Ureter (tissue), 1 donor: ENCODE measurements around the gene ADAM17. TPM values are rescaled to one million over a fixed set of nuclear protein-coding genes. Genes with fewer than 3 reads are reported as not detected.
"Not testable (repeated sequence)": the region's sequence is repeated elsewhere in the genome, so short reads cannot be mapped to it uniquely, and the experiment has no call there.

Source experiments
- DNase-seq: peaks from one replicate; pipeline ENCODE4 v3.0.0-alpha.2; 2020; ENCODE audit warnings: low spot score
- total RNA-seq: library from RNA; stranded (reverse); gene quantifications from one replicate; pipeline ENCODE4 v1.2.4, GENCODE V29; 2023
- donor health status: DM: yes; HTN: yes; CAD: no.

The ADAM17 gene
- total RNA-seq, 1 donor from 2014 or later = 41.7 TPM

DNA sequence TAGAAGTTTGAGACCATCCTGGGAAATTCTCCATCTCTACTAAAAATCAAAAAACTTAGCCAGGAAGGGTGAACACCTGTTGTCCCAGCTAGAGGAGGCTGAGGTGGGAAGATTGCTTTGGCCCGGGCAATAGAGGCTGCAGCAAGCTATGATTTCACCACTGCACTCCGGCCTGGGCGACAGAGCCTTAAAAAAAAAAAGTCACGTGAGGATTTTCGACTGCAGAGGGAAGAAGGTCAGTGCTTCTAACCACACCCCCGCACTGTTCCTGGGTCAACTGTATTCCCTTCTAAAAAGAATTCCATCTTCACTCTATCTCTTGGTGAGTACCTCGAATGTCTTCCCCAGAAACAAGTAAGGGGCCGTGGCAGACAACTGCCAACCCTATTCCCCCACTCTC is 31.3 kb downstream of the ADAM17 start:
- DNase-seq = no peak

GRCh38 chr2:9519250-9519649 is 36.4 kb downstream of the ADAM17 start:
- DNase-seq = no peak

- no peak for DNase-seq
Observed at GRCh38 chr2:9518780-9519179, 36.9 kb downstream of the ADAM17 start.

DNA sequence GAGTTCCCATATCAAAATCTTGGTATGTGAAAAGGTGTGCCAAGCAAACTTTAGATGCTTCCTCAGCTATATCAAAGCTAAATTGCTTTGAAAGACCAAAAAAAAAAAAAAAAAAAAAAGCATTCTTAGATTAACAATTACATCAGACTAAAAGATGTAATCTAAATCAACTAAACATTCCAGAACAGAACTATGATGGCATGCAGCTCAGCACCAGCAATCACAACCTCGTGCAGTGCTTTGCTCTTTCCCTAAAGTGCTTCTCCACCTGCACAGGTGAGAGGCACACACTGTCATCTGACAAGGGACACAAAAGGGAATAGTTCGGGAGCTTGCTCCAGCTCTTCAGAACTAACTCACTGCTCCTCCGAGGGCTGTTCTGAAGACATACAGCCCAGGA is 37.5 kb downstream of the ADAM17 start:
- DNase-seq = no peak

GRCh38 chr2:9517118-9517782 is 38.4 kb downstream of the ADAM17 start:
- no peak for DNase-seq

GRCh38 chr2:9513946-9514345 is 41.7 kb downstream of the ADAM17 start:
- not testable (repeated sequence) for DNase-seq

DNA sequence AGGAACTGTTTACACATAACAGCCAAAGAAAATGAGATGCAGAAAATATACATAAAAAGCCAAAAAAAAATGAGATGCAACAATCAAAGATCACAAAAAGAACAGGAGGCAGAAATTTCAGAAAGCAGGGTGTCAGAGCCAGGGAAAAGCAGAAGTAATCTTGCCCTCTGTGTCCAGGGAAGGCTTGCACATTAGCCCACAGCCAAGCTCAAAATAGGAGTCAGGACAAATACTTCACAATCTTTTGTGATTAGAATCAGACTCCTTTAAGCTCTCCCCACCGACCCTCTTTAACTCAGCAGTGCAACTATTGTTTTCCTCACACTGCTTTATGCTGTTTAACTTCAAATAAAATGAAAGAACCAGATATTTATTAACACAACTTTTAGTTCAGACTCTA is 46.7 kb downstream of the ADAM17 start:
- DNase-seq = no peak

- DNase-seq = no peak
Observed at GRCh38 chr2:9498210-9498609, 57.4 kb downstream of the ADAM17 start.

- no peak for DNase-seq
Observed at GRCh38 chr2:9497017-9497416, 58.6 kb downstream of the ADAM17 start.

- DNase-seq = no peak
Observed at GRCh38 chr2:9494081-9494480, 61.5 kb downstream of the ADAM17 start.

GRCh38 chr2:9493478-9493877 is 62.2 kb downstream of the ADAM17 start:
- no peak for DNase-seq

DNA sequence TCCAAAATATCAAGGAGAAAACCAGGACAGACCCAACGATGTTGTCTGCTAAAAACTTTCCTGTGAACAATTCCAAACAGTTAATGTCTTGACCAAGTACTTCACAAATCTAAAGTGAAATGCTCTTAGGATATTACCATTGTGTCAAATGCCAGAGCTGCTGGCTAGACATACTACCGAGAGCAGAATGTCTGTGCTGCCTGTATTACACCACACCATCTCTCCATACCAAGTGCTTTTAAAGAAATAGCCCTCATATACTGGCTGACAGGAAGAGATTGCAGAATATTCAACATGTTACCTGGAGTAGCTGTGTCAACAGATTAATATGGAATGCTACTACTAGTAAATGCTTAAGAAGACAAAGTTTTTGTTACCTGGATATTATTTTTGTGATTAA is 62.7 kb downstream of the ADAM17 start:
- no peak for DNase-seq

DNA sequence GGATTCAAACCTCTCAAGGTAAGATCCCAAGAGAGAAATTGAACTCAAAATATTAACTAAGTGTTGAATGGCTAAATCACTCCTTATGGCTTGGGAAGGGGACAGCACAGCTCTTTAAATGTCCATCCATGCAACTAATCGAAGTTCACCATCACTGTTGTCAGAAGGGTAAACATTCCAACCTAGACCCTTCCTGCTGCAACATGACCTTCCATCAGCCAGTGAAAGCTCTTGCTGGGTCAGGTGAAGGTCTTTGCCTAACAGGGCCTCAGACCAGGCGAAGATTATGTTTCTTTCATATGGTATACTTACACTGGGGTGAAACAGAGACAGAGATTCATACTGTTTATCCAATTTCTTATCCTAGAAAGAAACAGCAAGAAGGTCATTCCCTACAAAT is 64.8 kb downstream of the ADAM17 start:
- DNase-seq = no peak

DNA sequence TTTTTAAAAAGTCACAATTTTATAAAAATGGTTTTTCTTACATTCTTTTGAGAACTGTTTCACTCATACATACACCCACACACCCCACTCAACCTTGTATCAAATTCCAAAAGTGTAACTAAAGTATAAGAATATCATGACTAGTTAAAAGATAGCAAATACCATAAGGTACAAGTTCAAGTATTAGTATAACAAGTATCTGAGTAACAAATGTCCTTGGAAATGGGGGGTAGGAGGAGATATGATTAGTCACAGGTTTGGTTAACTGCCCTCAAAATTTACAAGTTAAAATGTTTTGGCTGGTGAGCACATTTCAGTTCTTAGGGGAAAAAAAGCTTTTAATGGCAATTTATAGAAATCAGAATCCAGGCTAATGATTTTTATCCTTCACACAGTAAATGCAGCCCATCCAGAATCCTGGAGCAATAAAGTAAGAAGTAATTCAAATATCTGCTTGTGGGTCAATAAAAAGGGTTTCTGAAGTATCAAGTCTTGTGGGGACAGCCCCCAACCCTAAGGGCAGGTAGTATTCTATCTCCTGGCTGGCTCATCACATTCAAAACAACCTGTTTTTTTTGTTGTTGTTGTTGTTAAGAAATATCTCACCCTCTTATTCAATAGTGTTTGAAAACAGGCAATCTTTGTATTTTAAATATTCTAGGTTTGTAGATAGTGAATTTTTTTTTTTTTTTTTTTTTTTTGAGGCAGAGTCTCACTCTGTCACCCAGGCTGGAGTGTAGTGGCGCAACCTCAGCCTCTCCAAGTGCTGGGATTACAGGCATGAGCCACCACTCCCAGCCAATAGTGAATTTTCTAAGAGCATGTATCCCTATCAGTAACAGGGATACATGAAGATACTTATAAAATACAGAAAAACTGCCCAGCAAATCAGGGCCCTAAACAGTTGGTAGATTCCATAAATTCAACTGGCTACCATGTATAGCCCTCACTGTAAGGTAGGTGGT is 66.8 kb downstream of the ADAM17 start:
- DNase-seq = no peak

DNA sequence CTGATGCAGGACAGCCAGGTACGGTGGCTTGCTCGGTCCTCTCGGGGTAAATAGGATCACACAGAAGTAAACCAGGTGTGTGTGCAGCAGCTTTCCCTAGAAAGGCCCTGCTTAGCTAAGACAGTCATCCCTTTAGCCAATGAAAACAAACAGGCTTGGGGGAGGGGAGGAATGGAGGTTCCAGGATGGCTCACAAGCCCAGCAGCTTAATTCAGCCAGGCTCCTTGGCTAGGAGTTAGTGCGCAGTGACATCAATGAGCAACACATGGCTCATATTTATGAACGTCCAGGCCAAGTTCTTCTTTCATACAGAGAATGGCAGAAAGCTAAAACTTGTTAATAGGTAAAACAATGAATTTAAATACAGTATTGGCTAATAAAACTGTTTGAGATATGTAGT is 71.1 kb downstream of the ADAM17 start:
- no peak for DNase-seq

- DNase-seq = no peak
Observed at GRCh38 chr2:9483107-9483506, 72.5 kb downstream of the ADAM17 start.

DNA sequence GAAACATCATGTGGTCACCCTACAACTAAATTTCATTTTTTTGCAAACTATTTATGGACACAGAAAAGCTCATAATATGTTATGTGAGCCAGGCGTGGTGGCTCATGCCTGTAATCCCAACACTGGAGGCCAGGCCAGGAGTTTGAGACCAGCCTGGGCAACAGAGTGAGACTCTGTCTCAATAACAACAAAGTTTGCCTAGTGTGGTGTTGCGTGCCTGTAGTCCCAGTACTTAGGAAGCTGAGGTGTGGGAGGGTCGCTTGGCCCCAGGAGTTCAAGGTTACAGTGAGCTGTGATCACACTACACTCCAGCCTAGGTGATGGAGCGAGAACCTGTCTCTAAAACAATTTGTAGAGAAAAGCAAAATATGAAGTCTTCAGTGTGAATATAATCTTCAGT is 75.5 kb downstream of the ADAM17 start:
- no peak for DNase-seq

- no peak for DNase-seq
Observed at GRCh38 chr2:9478526-9478925, 77.1 kb downstream of the ADAM17 start.

GRCh38 chr2:9477914-9478313 is 77.7 kb downstream of the ADAM17 start:
- DNase-seq = no peak

DNA sequence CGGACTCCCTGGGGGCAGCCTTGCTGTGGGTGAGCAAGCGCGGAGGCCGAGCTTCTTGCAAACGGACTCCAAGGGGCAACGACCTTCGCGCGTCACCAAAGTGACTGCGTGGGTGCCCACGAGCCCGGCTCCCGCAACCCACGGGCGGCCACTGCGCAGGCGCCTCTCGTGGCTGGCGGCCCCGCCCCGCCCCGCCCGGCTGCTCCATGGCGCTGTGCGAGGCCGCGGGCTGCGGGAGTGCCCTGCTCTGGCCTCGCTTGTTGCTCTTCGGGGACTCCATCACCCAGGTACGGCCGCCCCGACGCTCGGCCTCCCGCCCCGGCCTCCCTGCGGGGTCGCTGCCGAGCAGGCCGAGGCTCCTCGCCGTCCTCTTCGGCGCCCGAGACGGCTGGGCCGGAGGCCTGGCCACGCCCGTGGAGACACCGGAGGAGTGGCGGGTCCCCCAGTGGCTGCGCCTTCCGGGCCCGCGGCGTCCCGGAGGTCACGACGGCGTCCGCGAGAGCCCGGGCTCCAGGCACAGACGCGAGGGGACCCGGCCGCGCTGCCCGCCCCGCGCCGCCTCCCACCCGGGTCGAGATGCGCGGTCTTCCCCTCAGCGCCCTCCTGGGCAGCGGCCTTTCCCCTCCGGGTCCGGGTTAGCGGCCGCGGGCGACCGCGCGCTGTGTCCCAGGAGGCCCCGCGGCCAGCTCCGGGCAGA is 81.1 kb downstream of the ADAM17 start, which contains the start of gene IAH1:
Gene IAH1, plus strand, starts transcription at position 191 of the 697 bp plus-strand sequence. Its CDS starts 16 bp downstream, at position 207.
- DNase-seq = peak; percentile 60

DNA sequence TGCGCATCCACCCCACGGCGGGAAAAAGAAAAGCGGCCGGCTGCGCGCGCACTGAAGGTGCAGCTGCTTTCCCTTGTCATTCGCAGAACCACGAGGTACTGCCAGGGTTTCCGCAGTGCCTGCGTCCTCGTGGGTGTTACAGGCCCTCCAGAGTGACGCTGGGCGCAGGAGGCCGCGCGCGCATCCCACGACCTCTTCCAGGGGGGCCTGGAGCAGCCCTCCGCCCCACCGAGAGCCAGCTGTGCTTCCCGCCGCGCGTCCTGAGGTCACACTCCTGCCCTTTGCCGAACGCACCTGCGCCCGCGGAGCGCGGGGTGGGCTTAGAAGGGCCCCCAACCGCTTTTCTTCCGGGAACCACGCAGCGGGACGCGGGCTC is 81.7 kb downstream of the ADAM17 start:
- DNase-seq = peak; percentile 52

GRCh38 chr2:9473308-9473984 is 82.2 kb downstream of the ADAM17 start:
- DNase-seq = no peak
